IMR-90 (cell line): ENCODE measurements around the gene CLDN18. TPM values are rescaled to one million over a fixed set of nuclear protein-coding genes. Genes with fewer than 3 reads are reported as not detected.

ENCODE experiments used
- ATAC-seq: fragments of 200-7000 bp; cut with Tn5 transposase; 2 replicates; pipeline ENCODE4 v1.9.1; 2020; ENCODE audit warnings: low read depth, mild to moderate bottlenecking, moderate library complexity
- BruUV-seq: library from RNA; stranded (reverse); fragments of 400-500 nt; replicated peaks from 2 replicates; lab custom pipeline; 2021; lab: Mats Ljungman, UMichigan
- CTCF ChIA-PET: fragments of 300-600 bp; formaldehyde crosslinking; extraction: SDS; loops from one replicate; lab custom pipeline; 2021; ENCODE audit warnings: antibody characterized with exemption; lab: Yijun Ruan, JAX
- POLR2A ChIA-PET: fragments of 300-600 bp; sonication (Branson Sonifier 250); formaldehyde crosslinking; loops from one replicate; lab custom pipeline; 2022; ENCODE audit warnings: antibody characterized with exemption; ENCODE audit not compliant: unreplicated experiment; lab: Charles Lee
- DNase-seq: peaks from one replicate; pipeline ENCODE4 v3.0.0; 2013
- H2AFZ ChIP-seq: replicated peaks from 2 replicates; pipeline ENCODE3; 2013; ENCODE audit warnings: low read length, mild to moderate bottlenecking; ENCODE audit not compliant: poor library complexity
- H2AK5ac ChIP-seq: 2 replicates; pipeline ENCODE4 v1.6.1; 2013; ENCODE audit warnings: low read depth, low read length, inconsistent platforms
- H2AK9ac ChIP-seq: replicated peaks from 2 replicates; pipeline ENCODE3; 2013; ENCODE audit warnings: mild to moderate bottlenecking, low read depth, low read length, moderate library complexity; ENCODE audit not compliant: poor library complexity
- H2BK120ac ChIP-seq: 2 replicates; pipeline ENCODE4 v1.6.1; 2013; ENCODE audit warnings: low read depth, low read length, inconsistent platforms
- H2BK15ac ChIP-seq: 3 replicates; pipeline ENCODE4 v1.6.1; 2013; ENCODE audit warnings: low read depth, low read length, inconsistent platforms
- H2BK20ac ChIP-seq: 2 replicates; pipeline ENCODE4 v1.6.1; 2013; ENCODE audit warnings: low read depth, mild to moderate bottlenecking, inconsistent platforms, low read length, moderate library complexity
- H2BK5ac ChIP-seq: 2 replicates; pipeline ENCODE4 v1.6.1; 2013; ENCODE audit warnings: mild to moderate bottlenecking, low read depth, low read length, inconsistent platforms; ENCODE audit not compliant: poor library complexity, severe bottlenecking
- H3K14ac ChIP-seq: replicated peaks from 2 replicates; pipeline ENCODE4 v1.6.1; 2013; ENCODE audit warnings: low read depth, low read length, inconsistent platforms
- H3K18ac ChIP-seq: 2 replicates; pipeline ENCODE4 v1.6.1; 2013; ENCODE audit warnings: low read depth, low read length, control low read depth
- H3K23ac ChIP-seq: 2 replicates; pipeline ENCODE4 v1.6.1; 2013; ENCODE audit warnings: low read depth, low read length, inconsistent platforms
- H3K27ac ChIP-seq: 2 replicates; pipeline ENCODE4 v1.5.1; 2013; ENCODE audit warnings: mild to moderate bottlenecking, control low read depth, low read length; ENCODE audit not compliant: insufficient read depth
- H3K27me3 ChIP-seq: 2 replicates; pipeline ENCODE4 v1.6.1; 2013; ENCODE audit warnings: low read length; ENCODE audit not compliant: control insufficient read depth, insufficient read depth
- H3K36me3 ChIP-seq: 2 replicates; pipeline ENCODE4 v1.6.1; 2013; ENCODE audit warnings: low read length, mixed read lengths; ENCODE audit not compliant: control insufficient read depth, insufficient read depth
- H3K4ac ChIP-seq: 2 replicates; pipeline ENCODE4 v1.6.1; 2013; ENCODE audit warnings: low read depth, low read length, inconsistent platforms
- H3K4me1 ChIP-seq: 2 replicates; pipeline ENCODE4 v1.6.1; 2013; ENCODE audit warnings: low read length, mixed read lengths; ENCODE audit not compliant: control insufficient read depth, insufficient read depth
- H3K4me2 ChIP-seq: 2 replicates; pipeline ENCODE4 v1.6.1; 2013; ENCODE audit warnings: low read depth, mild to moderate bottlenecking, control low read depth, low read length, moderate library complexity
- H3K4me3 ChIP-seq: 2 replicates; pipeline ENCODE4 v1.5.1; 2013; ENCODE audit warnings: low read depth, mild to moderate bottlenecking, control low read depth, low read length, moderate library complexity; ENCODE audit not compliant: insufficient read depth
- H3K56ac ChIP-seq: 2 replicates; pipeline ENCODE4 v1.6.1; 2013; ENCODE audit warnings: low read length, inconsistent platforms; ENCODE audit not compliant: insufficient read depth; ENCODE audit errors: extremely low read depth
- H3K79me1 ChIP-seq, 2 experiments: 2 replicates each; pipeline ENCODE4 v1.6.1; 2013; ENCODE audit warnings: low read length in 2 of 2, inconsistent platforms in 1 of 2, low read depth in 1 of 2
- H3K9ac ChIP-seq: 2 replicates; pipeline ENCODE4 v1.6.1; 2013; ENCODE audit warnings: low read depth, low read length, control low read depth
- H3K9me1 ChIP-seq: 2 replicates; pipeline ENCODE4 v1.6.1; 2013; ENCODE audit warnings: low read length, inconsistent platforms; ENCODE audit not compliant: insufficient read depth
- H3K9me3 ChIP-seq: 2 replicates; pipeline ENCODE4 v1.6.1; 2013; ENCODE audit warnings: low read length; ENCODE audit not compliant: control insufficient read depth, insufficient read depth
- H4K20me1 ChIP-seq: 2 replicates; pipeline ENCODE4 v1.6.1; 2013; ENCODE audit warnings: low read length, inconsistent platforms; ENCODE audit not compliant: insufficient read depth
- H4K5ac ChIP-seq: 2 replicates; pipeline ENCODE4 v1.6.1; 2013; ENCODE audit warnings: mild to moderate bottlenecking, low read depth, low read length, control low read depth
- H4K8ac ChIP-seq, 2 experiments: 2 replicates each; pipeline ENCODE4 v1.6.1; 2013; ENCODE audit warnings: low read depth in 2 of 2, low read length in 2 of 2, control low read depth in 1 of 2, inconsistent platforms in 1 of 2
- H4K91ac ChIP-seq: 2 replicates; pipeline ENCODE4 v1.6.1; 2013; ENCODE audit warnings: low read depth, low read length, inconsistent platforms; ENCODE audit not compliant: insufficient read depth
- CHD1 ChIP-seq: IDR thresholded peaks from 2 replicates; pipeline ENCODE4 v1.6.1; 2012; ENCODE audit warnings: low read depth, low read length, improper control_type of control experiment
- POLR2A ChIP-seq: IDR thresholded peaks from 2 replicates; pipeline ENCODE4 v1.6.1; 2012; ENCODE audit warnings: mild to moderate bottlenecking, low read depth, low read length
- RCOR1 ChIP-seq: IDR thresholded peaks from 2 replicates; pipeline ENCODE4 v1.6.1; 2012; ENCODE audit warnings: mild to moderate bottlenecking, low read length, improper control_type of control experiment; ENCODE audit not compliant: insufficient replicate concordance
- WGBS, 2 experiments: methylation state at CpG; one replicate each; pipeline versions ENCODE4 v1.1.5 to v1.1.7; 2013; ENCODE audit warnings: missing lambda C conversion rate in 2 of 2; ENCODE audit not compliant: insufficient read length in 1 of 2; ENCODE audit errors: extremely low coverage in 2 of 2; 5-methylcytosine and 5-hydroxymethylcytosine counted together
- dilution Hi-C: fragments of 300-500 bp; cut with HindIII; formaldehyde crosslinking; loops from one replicate; pipeline ENCODE4 v1.14.3; 2018; ENCODE audit warnings: low sequenced_read_pairs; ENCODE audit not compliant: unreplicated experiment
- in situ Hi-C: fragments of 300-500 bp; cut with MboI; formaldehyde crosslinking; loops from 3 replicates; pipeline ENCODE4 v1.14.3; 2019; ENCODE audit warnings: low sequenced_read_pairs, inconsistent platforms, mixed read lengths
- intact Hi-C: fragments of 100-400 bp; cut with micrococcal nuclease; formaldehyde crosslinking; loops from 2 replicates; pipeline ENCODE4 v1.10.0; 2022
- polyA plus RNA-seq, 3 experiments: library from polyadenylated mRNA; depleted of rRNA; stranded (reverse); fragments of >200 nt; gene quantifications; 2 replicates each; pipeline ENCODE4 v1.2.3, GENCODE V29; 2012; ENCODE audit warnings: low replicate concordance in 1 of 3
- total RNA-seq: library from RNA; depleted of rRNA; stranded (reverse); fragments of >200 nt; gene quantifications from 2 replicates; pipeline ENCODE4 v1.2.3, GENCODE V29; 2012

CLDN18 gene
- total and polyA plus RNA-seq, 2 of the 4 experiments (the other 2 are of a cell fraction): not detected

GRCh38 chr3:138032567-138032966 is 22.6 kb downstream of the CLDN18 start:
- H3K36me3 ChIP-seq: peaks cover 9% of the 10 kb centered on the region
- no peak overlapping the region for H3K9ac ChIP-seq
- no peak overlapping the region for H4K5ac ChIP-seq
- no CpG with 5 or more reads among the region's 3 CpGs for WGBS, 2 experiments
- ATAC-seq (no peak), DNase-seq (no peak)
- no peak overlapping the region for H3K4ac ChIP-seq
- H2AK5ac ChIP-seq: no peak overlapping the region
- CTCF ChIA-PET: interaction anchor here (1.2 kb wide), 1 partner anchor 20 kb away, joined by 6 read pairs; no protein-coding TSS in a partner anchor
- H3K9me3 ChIP-seq: no peaks in the 10 kb centered on the region
- no peak overlapping the region for H3K4me3 ChIP-seq
- H2BK120ac ChIP-seq: no peak overlapping the region
- POLR2A ChIA-PET: no interaction called here
- TF ChIP-seq CHD1: no peak
- TF ChIP-seq POLR2A: no peak
- no peak for TF ChIP-seq RCOR1
- no peaks in the 10 kb centered on the region for H3K79me1 ChIP-seq
- no peaks in the 10 kb centered on the region for H3K4me1 ChIP-seq
- H3K9me1 ChIP-seq: no peaks in the 10 kb centered on the region
- no peak overlapping the region for H3K4me2 ChIP-seq
- H2BK15ac ChIP-seq: no peak overlapping the region
- no peak overlapping the region for H3K56ac ChIP-seq
- H3K23ac ChIP-seq: no peak overlapping the region
- H4K91ac ChIP-seq: no peak overlapping the region
- H2AFZ ChIP-seq: no peak overlapping the region
- no peak overlapping the region for H2BK5ac ChIP-seq
- no TSS peak for BruUV-seq
- H3K18ac ChIP-seq: no peak overlapping the region
- no peak overlapping the region for H4K8ac ChIP-seq
- H3K27ac ChIP-seq: no peak overlapping the region
- no peak overlapping the region for H2BK20ac ChIP-seq
- no peak overlapping the region for H2AK9ac ChIP-seq
- H4K20me1 ChIP-seq: no peaks in the 10 kb centered on the region
- intact Hi-C loops (no loop called here), in situ Hi-C loops (no loop called here), dilution Hi-C loops (no loop called here)
- H3K27me3 ChIP-seq: no peaks in the 10 kb centered on the region
- H3K14ac ChIP-seq: no peak overlapping the region
